GM18505 (cell line): Measurements from ENCODE around the gene TMEM132D.
"Not testable (repeated sequence)": the region's sequence is repeated elsewhere in the genome, so short reads cannot be mapped to it uniquely, and the experiment has no call there.

ENCODE experiments used
- ATAC-seq: cut with Tn5 transposase; IDR thresholded peaks from one replicate; pipeline ENCODE4 v1.9.1; 2021; ENCODE audit not compliant: unreplicated experiment
- POLR2A ChIP-seq: IDR thresholded peaks from 4 replicates; pipeline ENCODE4 v1.6.1; 2011; ENCODE audit warnings: borderline replicate concordance; ENCODE audit not compliant: insufficient read depth, insufficient read length; ENCODE audit errors: extremely low read depth

The TMEM132D gene

GRCh38 chr12:129215556-129215955 is 688.3 kb downstream of the TMEM132D start:
- TF ChIP-seq POLR2A: no peak
- no peak for ATAC-seq

- ATAC-seq: no peak
- no peak for TF ChIP-seq POLR2A
Observed at GRCh38 chr12:129213551-129213950, 690.3 kb downstream of the TMEM132D start.

- no peak for TF ChIP-seq POLR2A
- no peak for ATAC-seq
Observed at GRCh38 chr12:129211862-129212630, 691.8 kb downstream of the TMEM132D start.

GRCh38 chr12:129208566-129208965 is 695.3 kb downstream of the TMEM132D start:
- ATAC-seq: no peak
- no peak for TF ChIP-seq POLR2A

GRCh38 chr12:129207084-129207483 is 696.7 kb downstream of the TMEM132D start:
- ATAC-seq: no peak
- TF ChIP-seq POLR2A: no peak

GRCh38 chr12:129203456-129203855 is 700.4 kb downstream of the TMEM132D start:
- ATAC-seq: no peak
- TF ChIP-seq POLR2A: no peak

GRCh38 chr12:129202109-129202814 is 701.6 kb downstream of the TMEM132D start:
- no peak for TF ChIP-seq POLR2A
- no peak for ATAC-seq

- ATAC-seq: no peak
- TF ChIP-seq POLR2A: no peak
Observed at GRCh38 chr12:129201029-129201428, 702.8 kb downstream of the TMEM132D start.

GRCh38 chr12:129200576-129200975 is 703.2 kb downstream of the TMEM132D start:
- no peak for TF ChIP-seq POLR2A
- ATAC-seq: no peak

GRCh38 chr12:129196927-129197326 is 706.9 kb downstream of the TMEM132D start:
- no peak for TF ChIP-seq POLR2A
- ATAC-seq: no peak

GRCh38 chr12:129195081-129195480 is 708.7 kb downstream of the TMEM132D start:
- no peak for TF ChIP-seq POLR2A
- ATAC-seq: no peak

GRCh38 chr12:129193263-129193871 is 710.5 kb downstream of the TMEM132D start:
- no peak for TF ChIP-seq POLR2A
- ATAC-seq: no peak

- TF ChIP-seq POLR2A: no peak
- ATAC-seq: no peak
Observed at GRCh38 chr12:129190827-129191226, 713.0 kb downstream of the TMEM132D start.

GRCh38 chr12:129189879-129190278 is 713.9 kb downstream of the TMEM132D start:
- ATAC-seq: not testable (repeated sequence)

GRCh38 chr12:129186952-129187351 is 716.9 kb downstream of the TMEM132D start:
- no peak for ATAC-seq
- TF ChIP-seq POLR2A: no peak

GRCh38 chr12:129185855-129186254 is 718.0 kb downstream of the TMEM132D start:
- no peak for TF ChIP-seq POLR2A
- ATAC-seq: no peak
